ENCODE data around the gene ARL15. TPM values are rescaled to one million over a fixed set of nuclear protein-coding genes. Genes with fewer than 3 reads are reported as not detected.

The ARL15 gene
- total RNA-seq, 1 experiment from 2014 or later = 18.3 TPM

DNA sequence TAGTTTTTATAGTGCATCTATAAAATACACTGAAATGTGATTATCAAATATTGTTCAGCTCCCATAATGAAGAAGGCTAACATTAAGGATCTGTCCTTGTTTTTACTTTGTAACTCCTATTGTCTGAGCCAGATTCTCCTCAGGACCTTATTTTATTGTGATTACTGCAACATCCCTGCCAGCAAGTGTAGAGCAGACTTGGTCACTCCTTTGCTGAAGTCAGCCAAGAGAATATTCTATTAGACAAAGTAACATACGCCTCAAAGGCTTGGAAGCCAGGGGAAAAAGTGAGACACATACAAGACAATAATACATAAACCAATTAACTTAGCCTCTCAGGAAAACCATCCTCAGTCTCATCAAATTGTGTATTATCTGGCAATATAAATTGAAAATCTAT, 269.6 kb downstream of the ARL15 start:
- Histone ChIP-seq H3K9me3 (ENCODE audit: low read depth, low read length, poor library complexity, severe bottlenecking) (no peaks in the 10 kb centered on the region), H3K27ac (ENCODE audit: low read depth, low read length, poor library complexity, severe bottlenecking) (no peak overlapping the region), H3K4me3 (ENCODE audit: low read depth, low read length, poor library complexity, severe bottlenecking) (no peak overlapping the region), H3K27me3 (replicated peaks; ENCODE audit: insufficient read depth, low read depth, low read length, poor library complexity) (no peaks in the 10 kb centered on the region), H3K36me3 (ENCODE audit: insufficient read depth, low read length, poor library complexity, severe bottlenecking) (no peaks in the 10 kb centered on the region), H3K4me1 (ENCODE audit: insufficient read depth, low read length, poor library complexity, severe bottlenecking) (no peaks in the 10 kb centered on the region)
- ChIA-PET CTCF (no interaction called here), POLR2A (ENCODE audit: low non-redundant PET) (no interaction called here)
- BruUV-seq (replicated peaks) = no TSS peak
- intact Hi-C loops (cut with micrococcal nuclease; ENCODE audit: unreplicated experiment) = no loop called here
- DNase-seq (ENCODE audit: low spot score) = no peak
- no peak for TF ChIP-seq EZH2 (IDR thresholded peaks at IDR 0.05; ENCODE audit: borderline replicate concordance, low read depth, low read length, poor library complexity, severe bottlenecking)
- TF ChIP-seq CTCF (conservative IDR thresholded peaks at IDR 0.05; ENCODE audit: low read depth, low read length) = no peak

DNA sequence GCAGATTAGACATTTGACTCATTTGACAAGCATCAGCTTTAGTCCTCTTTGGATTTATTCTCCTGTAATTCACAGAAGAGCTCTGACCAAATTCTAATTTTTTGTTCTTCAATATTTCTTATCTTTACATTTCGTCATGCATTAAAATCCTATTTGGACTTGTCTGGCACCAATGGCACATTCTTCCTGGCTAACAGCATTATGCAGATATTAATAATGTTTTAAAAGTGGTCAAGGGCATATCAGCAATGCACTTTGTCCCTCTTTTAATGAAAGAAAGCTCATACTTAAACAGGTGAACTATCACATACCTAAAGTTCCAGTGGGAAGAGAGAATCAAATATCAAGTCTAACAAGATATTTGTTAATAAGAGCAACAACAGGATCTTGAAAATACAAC, 270.4 kb downstream of the ARL15 start:
- Histone ChIP-seq H3K36me3 (ENCODE audit: insufficient read depth, low read length, poor library complexity, severe bottlenecking) (no peaks in the 10 kb centered on the region), H3K27ac (ENCODE audit: low read depth, low read length, poor library complexity, severe bottlenecking) (no peak overlapping the region), H3K4me3 (ENCODE audit: low read depth, low read length, poor library complexity, severe bottlenecking) (no peak overlapping the region), H3K9me3 (ENCODE audit: low read depth, low read length, poor library complexity, severe bottlenecking) (no peaks in the 10 kb centered on the region), H3K27me3 (replicated peaks; ENCODE audit: insufficient read depth, low read depth, low read length, poor library complexity) (no peaks in the 10 kb centered on the region), H3K4me1 (ENCODE audit: insufficient read depth, low read length, poor library complexity, severe bottlenecking) (no peaks in the 10 kb centered on the region)
- DNase-seq (ENCODE audit: low spot score) = no peak
- intact Hi-C loops (cut with micrococcal nuclease; ENCODE audit: unreplicated experiment) = no loop called here
- BruUV-seq (replicated peaks) = no TSS peak
- TF ChIP-seq CTCF (conservative IDR thresholded peaks at IDR 0.05; ENCODE audit: low read depth, low read length) (no peak), EZH2 (IDR thresholded peaks at IDR 0.05; ENCODE audit: borderline replicate concordance, low read depth, low read length, poor library complexity, severe bottlenecking) (no peak)
- CTCF ChIA-PET = interaction anchor here (0.6 kb wide), 1 partner anchor 115 kb away, joined by 4 read pairs; no protein-coding TSS in a partner anchor
- POLR2A ChIA-PET (ENCODE audit: low non-redundant PET) = interaction anchor here (0.7 kb wide), 1 partner anchor 78 kb away, joined by 9 read pairs; no protein-coding TSS in a partner anchor

DNA sequence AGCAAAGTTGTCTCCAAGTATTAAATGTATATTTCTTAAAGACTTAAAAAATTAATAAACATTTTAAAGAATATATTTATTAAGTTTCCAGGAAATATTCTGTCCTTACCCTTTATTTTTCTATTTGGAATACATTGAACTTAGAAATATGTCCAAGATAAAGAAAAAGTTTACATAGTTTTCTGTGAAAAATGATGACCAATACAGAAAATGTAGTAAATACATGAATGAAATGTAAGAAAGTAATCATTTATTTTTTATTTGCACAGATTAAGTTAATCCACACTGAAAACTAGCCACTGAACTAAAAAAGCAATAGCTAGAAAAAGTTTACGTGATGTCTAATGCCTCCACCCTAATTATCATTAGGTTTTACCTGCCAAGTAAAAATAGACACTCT, 273.2 kb downstream of the ARL15 start:
- no peak for DNase-seq (ENCODE audit: low spot score)
- POLR2A ChIA-PET (ENCODE audit: low non-redundant PET) = no interaction called here

More for the DNA sequence above, 273.2 kb downstream of the ARL15 start:
- Histone ChIP-seq H3K27ac (ENCODE audit: low read depth, low read length, poor library complexity, severe bottlenecking) (no peak overlapping the region), H3K4me1 (ENCODE audit: insufficient read depth, low read length, poor library complexity, severe bottlenecking) (no peaks in the 10 kb centered on the region), H3K4me3 (ENCODE audit: low read depth, low read length, poor library complexity, severe bottlenecking) (no peak overlapping the region), H3K27me3 (replicated peaks; ENCODE audit: insufficient read depth, low read depth, low read length, poor library complexity) (no peaks in the 10 kb centered on the region), H3K9me3 (ENCODE audit: low read depth, low read length, poor library complexity, severe bottlenecking) (no peaks in the 10 kb centered on the region), H3K36me3 (ENCODE audit: insufficient read depth, low read length, poor library complexity, severe bottlenecking) (no peaks in the 10 kb centered on the region)
- intact Hi-C loops (cut with micrococcal nuclease; ENCODE audit: unreplicated experiment) = no loop called here
- CTCF ChIA-PET = no interaction called here
- TF ChIP-seq CTCF (conservative IDR thresholded peaks at IDR 0.05; ENCODE audit: low read depth, low read length) (no peak), EZH2 (IDR thresholded peaks at IDR 0.05; ENCODE audit: borderline replicate concordance, low read depth, low read length, poor library complexity, severe bottlenecking) (no peak)
- no TSS peak for BruUV-seq (replicated peaks)
